Mucosa of descending colon (tissue), 3 donors: ENCODE results near the gene LRP1. TPM values are rescaled to one million over a fixed set of nuclear protein-coding genes. Genes with fewer than 3 reads are reported as not detected.

Experiments
- ATAC-seq: fragments of 200-7000 bp; cut with Tn5 transposase; one replicate; pipeline ENCODE4 v1.9.1; 2020; ENCODE audit warnings: mild to moderate bottlenecking, moderate library complexity
- DNase-seq, 3 donors: peaks; one replicate each; pipeline ENCODE4 v3.0.0-alpha.2; 2020
- H3K36me3 ChIP-seq: fragments of 200-600 bp; one replicate; pipeline ENCODE4 v1.8.0; 2021; ENCODE audit warnings: low read depth, mild to moderate bottlenecking
- H3K4me1 ChIP-seq: fragments of 200-600 bp; one replicate; pipeline ENCODE4 v1.8.0; 2021; ENCODE audit warnings: low read depth, mild to moderate bottlenecking
- H3K4me3 ChIP-seq: fragments of 200-600 bp; one replicate; pipeline ENCODE4 v1.8.0; 2021; ENCODE audit warnings: mild to moderate bottlenecking
- H3K9me3 ChIP-seq: fragments of 200-600 bp; one replicate; pipeline ENCODE4 v1.8.0; 2021; ENCODE audit warnings: mild to moderate bottlenecking
- intact Hi-C, 2 donors: fragments of 100-400 bp; cut with DNase I in 1 of 2; cut with micrococcal nuclease in 1 of 2; formaldehyde crosslinking; loops; one replicate each; pipeline versions ENCODE4 v1.11.0 to v1.11.1; 2022; cut with DNase I, micrococcal nuclease
- long read RNA-seq, 2 donors: library from polyadenylated mRNA; unstranded; transcript quantifications; one replicate each; pipeline ENCODE4 v2.0.0, GENCODE V29; 2019 to 2021
- total RNA-seq, 3 donors: library from RNA; stranded (reverse); fragmentation: NEBNext Ultra II Directional in 2 of 3; extraction: Animal tissue kit (Norgen Biotek cat#: 25700) in 2 of 3; gene quantifications; one replicate each; pipeline versions ENCODE4 v1.2.1 to v1.2.4, GENCODE V29; 2021 to 2023
- TF ChIP-seq, protein P1 (sequence below): fragments of 200-600 bp; IDR thresholded peaks from one replicate; pipeline ENCODE4 v1.8.0; 2022; ENCODE audit warnings: antibody characterized with exemption, mild to moderate bottlenecking
- donor health status: DM: no; HTN: no; CAD: no; lungs with moderate emphysema.
- donor health status: DM: no; HTN: no; CAD: no.
- donor health status: DM: no; HTN: yes; CAD: no.

Gene LRP1
- total RNA-seq = 100 to 1,000 TPM; 128 to 223 (median 148) TPM
- long read RNA-seq, donor 1, partial matches to known transcripts = 116 of 135 reads
- long read RNA-seq, donor 1, other reads (novel, unspliced or antisense) = 18 of 135 reads
- long read RNA-seq, donor 2, partial matches to known transcripts = 4 of 4 reads
- long read RNA-seq, donor 2, other reads (novel, unspliced or antisense) = 0 of 4 reads

- H3K9me3 ChIP-seq = no peaks in the 10 kb centered on the region
- peaks cover 12% of the 10 kb centered on the region for H3K4me1 ChIP-seq
- peak within 1 kb of the TSS; percentile 63 for H3K4me3 ChIP-seq
- TF ChIP-seq, protein P1, sequence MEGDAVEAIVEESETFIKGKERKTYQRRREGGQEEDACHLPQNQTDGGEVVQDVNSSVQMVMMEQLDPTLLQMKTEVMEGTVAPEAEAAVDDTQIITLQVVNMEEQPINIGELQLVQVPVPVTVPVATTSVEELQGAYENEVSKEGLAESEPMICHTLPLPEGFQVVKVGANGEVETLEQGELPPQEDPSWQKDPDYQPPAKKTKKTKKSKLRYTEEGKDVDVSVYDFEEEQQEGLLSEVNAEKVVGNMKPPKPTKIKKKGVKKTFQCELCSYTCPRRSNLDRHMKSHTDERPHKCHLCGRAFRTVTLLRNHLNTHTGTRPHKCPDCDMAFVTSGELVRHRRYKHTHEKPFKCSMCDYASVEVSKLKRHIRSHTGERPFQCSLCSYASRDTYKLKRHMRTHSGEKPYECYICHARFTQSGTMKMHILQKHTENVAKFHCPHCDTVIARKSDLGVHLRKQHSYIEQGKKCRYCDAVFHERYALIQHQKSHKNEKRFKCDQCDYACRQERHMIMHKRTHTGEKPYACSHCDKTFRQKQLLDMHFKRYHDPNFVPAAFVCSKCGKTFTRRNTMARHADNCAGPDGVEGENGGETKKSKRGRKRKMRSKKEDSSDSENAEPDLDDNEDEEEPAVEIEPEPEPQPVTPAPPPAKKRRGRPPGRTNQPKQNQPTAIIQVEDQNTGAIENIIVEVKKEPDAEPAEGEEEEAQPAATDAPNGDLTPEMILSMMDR = no peak
- no peaks in the 10 kb centered on the region for H3K36me3 ChIP-seq
- peak; percentile 86 to 89 (median 86) for DNase-seq
- intact Hi-C loops = no loop called here
- peak; percentile 76 for ATAC-seq
Observed at GRCh38 chr12:57127726-57128518, at the start of gene LRP1. Gene LRP1, plus strand, starts transcription at chr12:57128483. Its CDS starts 482 bp downstream, at chr12:57128965.

DNA sequence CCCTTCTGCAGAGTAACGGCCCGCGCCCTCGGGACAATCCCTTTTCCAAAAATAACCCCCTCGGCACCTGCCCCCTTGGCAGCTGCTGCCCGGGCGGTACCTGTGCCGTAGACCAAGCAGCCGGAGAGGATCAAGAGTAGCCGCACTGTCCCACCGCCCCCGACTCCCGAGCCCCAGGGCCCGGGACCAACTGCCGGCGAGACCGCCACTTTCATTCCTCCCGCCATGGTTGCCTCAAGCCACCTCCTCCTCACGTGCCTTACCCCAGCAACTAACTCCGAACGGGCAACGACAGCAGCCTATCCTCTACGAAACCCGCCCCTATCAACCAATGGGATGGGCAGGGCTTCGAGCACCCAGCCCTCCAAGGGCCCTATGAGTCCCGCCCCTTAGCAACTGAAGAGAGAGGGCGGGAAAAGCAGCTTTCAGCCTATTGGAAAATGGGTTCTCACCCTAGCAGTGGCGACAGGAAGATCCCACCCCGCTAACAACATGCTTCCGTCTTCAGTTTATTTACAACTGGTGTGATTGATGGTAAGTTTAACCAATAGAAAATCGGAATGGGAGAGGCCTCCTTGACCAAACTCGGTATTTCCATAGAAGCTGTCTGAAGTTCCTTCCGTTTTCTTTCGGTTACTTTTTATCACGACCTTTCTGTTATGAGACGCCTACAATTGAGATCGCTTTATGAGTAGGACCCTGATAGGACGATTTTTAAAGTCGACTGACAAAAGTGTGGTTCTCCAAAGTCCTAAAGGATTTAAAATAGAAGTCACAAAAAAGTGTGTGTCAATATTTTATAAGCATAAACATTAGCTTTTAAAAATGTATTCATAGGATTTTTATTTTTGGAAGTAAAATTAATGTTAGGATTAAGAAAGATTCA lies 49.5 kb upstream of the LRP1 start, which contains the start of gene NEMP1:
TSS of gene NEMP1 (minus strand) at position 273 of the 886 bp plus-strand sequence. CDS start at position 227, 46 bp downstream.
- TF ChIP-seq, protein P1 = peak; percentile 7
- Histone ChIP-seq H3K4me3 (peak within 1 kb of the TSS; percentile 35), H3K4me1 (peaks cover 11% of the 10 kb centered on the region), H3K36me3 (no peaks in the 10 kb centered on the region), H3K9me3 (no peaks in the 10 kb centered on the region)
- intact Hi-C loops = no loop called here
- ATAC-seq (peak; percentile 99), DNase-seq (peak; percentile 92 to 96 (median 96))

GRCh38 chr12:57079821-57080220 lies 48.5 kb upstream of the LRP1 start:
- Histone ChIP-seq H3K4me3 (no peak overlapping the region), H3K4me1 (peaks cover 11% of the 10 kb centered on the region), H3K9me3 (no peaks in the 10 kb centered on the region), H3K36me3 (no peaks in the 10 kb centered on the region)
- ATAC-seq = no peak
- intact Hi-C loops = no loop called here
- no peak for DNase-seq
- TF ChIP-seq, protein P1 = no peak

DNA sequence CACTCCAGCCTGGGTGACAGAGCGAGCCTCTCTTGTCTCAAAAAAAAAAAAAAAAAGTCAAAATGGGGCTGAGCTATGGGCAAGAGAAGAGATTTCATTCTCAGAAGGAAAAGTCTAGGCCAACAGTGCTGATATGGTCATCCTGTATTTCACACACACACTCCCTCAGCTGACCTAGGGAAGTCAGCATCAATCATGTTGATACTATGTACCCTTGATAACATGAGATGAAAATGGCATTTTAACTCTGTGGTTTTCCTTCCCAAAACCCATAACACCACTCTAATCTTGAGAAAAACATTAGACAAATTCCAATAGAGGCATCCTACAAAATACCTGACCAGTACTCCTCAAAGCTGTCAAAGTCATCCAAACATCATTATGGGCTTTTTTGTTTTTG lies 47.4 kb upstream of the LRP1 start:
- Histone ChIP-seq H3K9me3 (no peaks in the 10 kb centered on the region), H3K36me3 (no peaks in the 10 kb centered on the region), H3K4me1 (peaks cover 11% of the 10 kb centered on the region), H3K4me3 (no peak overlapping the region)
- ATAC-seq (no peak), DNase-seq (no peak)
- TF ChIP-seq, protein P1 = no peak
- intact Hi-C loops = no loop called here

DNA sequence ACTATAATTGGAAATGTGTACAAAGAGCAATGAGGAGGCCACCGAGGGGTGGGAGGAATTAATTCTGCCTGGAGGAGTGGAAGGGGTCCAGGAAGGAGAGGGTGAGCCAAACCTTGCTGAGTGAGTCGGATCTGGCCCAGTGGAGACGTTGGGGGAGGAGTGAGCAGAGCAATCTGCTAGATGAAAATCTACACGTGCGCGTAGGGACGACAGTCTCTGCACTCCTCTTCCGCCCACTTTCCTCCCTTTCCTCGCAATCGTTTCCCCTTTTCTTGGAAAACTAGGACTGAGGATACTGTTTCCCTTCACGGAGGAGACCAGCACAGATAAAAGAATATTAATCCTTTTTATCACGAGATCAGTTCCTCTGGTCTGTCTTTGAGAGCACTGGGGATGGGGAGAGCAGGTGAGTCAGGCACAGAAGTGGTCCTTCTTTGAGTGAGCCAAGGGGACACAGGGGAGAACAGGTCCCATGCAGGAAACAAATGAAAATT lies 42.2 kb upstream of the LRP1 start:
- peak in 1 of 3 donors; percentile 46 for DNase-seq
- no peak for ATAC-seq
- TF ChIP-seq, protein P1 = no peak
- intact Hi-C loops = no loop called here
- Histone ChIP-seq H3K9me3 (no peaks in the 10 kb centered on the region), H3K4me1 (peaks cover 28% of the 10 kb centered on the region), H3K4me3 (no peak overlapping the region), H3K36me3 (no peaks in the 10 kb centered on the region)
